Spleen (tissue), 7 donors: ENCODE data around the gene UGT1A4.

Experiments used
- CTCF ChIP-seq, 11 experiments: fragments of 200-600 bp in 7 of 11; fragments of 450-650 bp in 4 of 11; sonication (generic) in 4 of 11; IDR thresholded peaks in 8 of 11; conservative IDR thresholded peaks in 3 of 11; 1 replicate in 7 of 11; 2 replicates in 4 of 11; pipeline versions ENCODE4 v1.4.0 to v1.8.0; 2016 to 2021; ENCODE audit warnings: antibody characterized with exemption in 11 of 11, inconsistent platforms in 4 of 11, mild to moderate bottlenecking in 1 of 11
- POLR2A ChIP-seq, 3 donors: fragments of 450-650 bp; IDR thresholded peaks; one replicate each; pipeline ENCODE4 v1.5.1; 2017; ENCODE audit warnings: antibody characterized with exemption in 3 of 3, mild to moderate bottlenecking in 1 of 3
- donor health status: DM: no; HTN: no; CAD: no; lungs with moderate emphysema.
- donor health status: DM: no; HTN: no; CAD: no.
- donor health status: DM: no; HTN: no; CAD: no.

- no peak for TF ChIP-seq CTCF (IDR thresholded peaks at IDR 0.05 in 8 of 11, conservative IDR thresholded peaks at IDR 0.05 in 3 of 11)
- no peak for TF ChIP-seq POLR2A (IDR thresholded peaks at IDR 0.05)
Measured at GRCh38 chr2:233764264-233764663, 45.7 kb downstream of the UGT1A4 start.
